ENCODE results near the gene DPM3.

GRCh38 chr1:155130272-155131006, 9.9 kb downstream of the DPM3 start:
- TF ChIP-seq CTCF (conservative IDR thresholded peaks at IDR 0.05; ENCODE audit: low read depth, low read length): no peak
- no peak for TF ChIP-seq RFX5 (IDR thresholded peaks at IDR 0.05; ENCODE audit: low read depth, low read length)
- no peak for TF ChIP-seq SMC3 (IDR thresholded peaks at IDR 0.05; ENCODE audit: low read depth, low read length)
